ENCODE data around the gene C5orf47. TPM values are rescaled to one million over a fixed set of nuclear protein-coding genes. Genes with fewer than 3 reads are reported as not detected.

The C5orf47 gene
- polyA plus RNA-seq, 1 of the 3 experiments (the other 2 are of a cell fraction): not detected

DNA sequence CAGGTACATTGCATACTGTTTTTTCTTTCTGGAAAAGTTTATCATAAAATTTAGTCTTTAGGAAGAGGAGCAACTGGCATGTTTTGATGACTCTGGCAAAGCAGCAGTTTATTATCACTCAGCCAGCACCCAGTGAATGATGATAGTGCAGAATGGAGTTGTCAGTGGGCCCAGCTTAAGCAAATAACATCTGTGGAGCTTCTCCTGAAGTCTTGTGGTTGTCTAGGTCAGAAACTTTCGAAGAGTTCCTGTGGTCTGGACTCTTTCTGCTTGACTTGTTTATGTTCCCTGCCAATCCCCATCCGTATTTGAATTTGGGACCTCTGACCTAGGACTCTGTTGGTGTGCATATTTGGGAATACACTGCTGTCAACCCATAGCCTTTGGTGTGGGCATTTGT lies 38.1 kb upstream of the C5orf47 start:
- no peak overlapping the region for H2AFZ ChIP-seq (ENCODE audit: low read depth)
- ChIA-PET CTCF (no interaction called here), POLR2A (no interaction called here)
- H3K4me1 ChIP-seq (ENCODE audit: control insufficient read depth in 1 of 2, insufficient read depth in 2 of 2, low read depth in 1 of 2, low read length in 1 of 2): no peaks in the 10 kb centered on the region
- no peak overlapping the region for H3K27ac ChIP-seq (ENCODE audit: low read depth in 2 of 2, low read length in 1 of 2)
- H3K4me3 ChIP-seq (ENCODE audit: low read depth in 2 of 2, low read length in 1 of 2): no peak overlapping the region
- DNase-seq: no peak
- H3K36me3 ChIP-seq (replicated peaks in 1 of 2; ENCODE audit: control insufficient read depth in 1 of 2, insufficient read depth in 2 of 2, low read length in 1 of 2): peaks cover 59 to 82% of the 10 kb centered on the region in 2 experiments
- H3K4me2 ChIP-seq: no peak overlapping the region
- H3K9me2 ChIP-seq: no peaks in the 10 kb centered on the region
- H3K27me3 ChIP-seq (ENCODE audit: insufficient read depth): no peaks in the 10 kb centered on the region
- no peaks in the 10 kb centered on the region for H3F3A ChIP-seq (replicated peaks; ENCODE audit: insufficient read depth)
- 97% methylated on average over 2 of the region's 2 CpGs for WGBS (ENCODE audit: low lambda C conversion rate)
- H4K20me1 ChIP-seq (ENCODE audit: insufficient read depth): no peaks in the 10 kb centered on the region
- no peak for TF ChIP-seq SIN3A (IDR thresholded peaks at IDR 0.05; ENCODE audit: borderline replicate concordance, low read depth, low read length)
- TF ChIP-seq RAD21 (IDR thresholded peaks at IDR 0.05; ENCODE audit: low read length): no peak
- no peak for TF ChIP-seq CHD2 (IDR thresholded peaks at IDR 0.05; ENCODE audit: low read length, partially characterized antibody)
- no peak for TF ChIP-seq MXI1 (IDR thresholded peaks at IDR 0.05; ENCODE audit: low read depth, low read length)
- TF ChIP-seq, protein P1, sequence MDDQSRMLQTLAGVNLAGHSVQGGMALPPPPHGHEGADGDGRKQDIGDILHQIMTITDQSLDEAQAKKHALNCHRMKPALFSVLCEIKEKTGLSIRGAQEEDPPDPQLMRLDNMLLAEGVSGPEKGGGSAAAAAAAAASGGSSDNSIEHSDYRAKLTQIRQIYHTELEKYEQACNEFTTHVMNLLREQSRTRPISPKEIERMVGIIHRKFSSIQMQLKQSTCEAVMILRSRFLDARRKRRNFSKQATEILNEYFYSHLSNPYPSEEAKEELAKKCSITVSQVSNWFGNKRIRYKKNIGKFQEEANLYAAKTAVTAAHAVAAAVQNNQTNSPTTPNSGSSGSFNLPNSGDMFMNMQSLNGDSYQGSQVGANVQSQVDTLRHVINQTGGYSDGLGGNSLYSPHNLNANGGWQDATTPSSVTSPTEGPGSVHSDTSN (IDR thresholded peaks at IDR 0.05): no peak
- no peak for TF ChIP-seq GABPA (IDR thresholded peaks at IDR 0.05; ENCODE audit: low read depth)
- TF ChIP-seq JUND (IDR thresholded peaks at IDR 0.05): no peak
- TF ChIP-seq, protein P2, sequence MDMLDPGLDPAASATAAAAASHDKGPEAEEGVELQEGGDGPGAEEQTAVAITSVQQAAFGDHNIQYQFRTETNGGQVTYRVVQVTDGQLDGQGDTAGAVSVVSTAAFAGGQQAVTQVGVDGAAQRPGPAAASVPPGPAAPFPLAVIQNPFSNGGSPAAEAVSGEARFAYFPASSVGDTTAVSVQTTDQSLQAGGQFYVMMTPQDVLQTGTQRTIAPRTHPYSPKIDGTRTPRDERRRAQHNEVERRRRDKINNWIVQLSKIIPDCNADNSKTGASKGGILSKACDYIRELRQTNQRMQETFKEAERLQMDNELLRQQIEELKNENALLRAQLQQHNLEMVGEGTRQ (IDR thresholded peaks at IDR 0.05; ENCODE audit: borderline replicate concordance, low read depth, low read length): no peak
- no peak for TF ChIP-seq EP300 (IDR thresholded peaks at IDR 0.05; ENCODE audit: borderline replicate concordance in 1 of 2, low read depth in 1 of 2, low read length in 1 of 2)
- no peak for TF ChIP-seq NFIC (IDR thresholded peaks at IDR 0.05; ENCODE audit: borderline replicate concordance)
- no peak for TF ChIP-seq ELF1 (IDR thresholded peaks at IDR 0.05)
- TF ChIP-seq EZH2phosphoT487 (IDR thresholded peaks at IDR 0.05; ENCODE audit: borderline replicate concordance, low read depth): no peak
- TF ChIP-seq FOSL2 (IDR thresholded peaks at IDR 0.05; ENCODE audit: borderline replicate concordance, low read depth): no peak
- TF ChIP-seq TEAD4 (IDR thresholded peaks at IDR 0.05; ENCODE audit: borderline replicate concordance, insufficient read depth): no peak
- TF ChIP-seq, protein P3, sequence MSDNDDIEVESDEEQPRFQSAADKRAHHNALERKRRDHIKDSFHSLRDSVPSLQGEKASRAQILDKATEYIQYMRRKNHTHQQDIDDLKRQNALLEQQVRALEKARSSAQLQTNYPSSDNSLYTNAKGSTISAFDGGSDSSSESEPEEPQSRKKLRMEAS (IDR thresholded peaks at IDR 0.05; ENCODE audit: low read depth): no peak
- no peak for TF ChIP-seq NRF1 (IDR thresholded peaks at IDR 0.05; ENCODE audit: low read depth, low read length)
- H3K9ac ChIP-seq: no peak overlapping the region
- H3K79me2 ChIP-seq (ENCODE audit: insufficient read depth): no peaks in the 10 kb centered on the region; the same call in 1 of the 2 replicates
- no peaks in the 10 kb centered on the region for H3K9me3 ChIP-seq

DNA sequence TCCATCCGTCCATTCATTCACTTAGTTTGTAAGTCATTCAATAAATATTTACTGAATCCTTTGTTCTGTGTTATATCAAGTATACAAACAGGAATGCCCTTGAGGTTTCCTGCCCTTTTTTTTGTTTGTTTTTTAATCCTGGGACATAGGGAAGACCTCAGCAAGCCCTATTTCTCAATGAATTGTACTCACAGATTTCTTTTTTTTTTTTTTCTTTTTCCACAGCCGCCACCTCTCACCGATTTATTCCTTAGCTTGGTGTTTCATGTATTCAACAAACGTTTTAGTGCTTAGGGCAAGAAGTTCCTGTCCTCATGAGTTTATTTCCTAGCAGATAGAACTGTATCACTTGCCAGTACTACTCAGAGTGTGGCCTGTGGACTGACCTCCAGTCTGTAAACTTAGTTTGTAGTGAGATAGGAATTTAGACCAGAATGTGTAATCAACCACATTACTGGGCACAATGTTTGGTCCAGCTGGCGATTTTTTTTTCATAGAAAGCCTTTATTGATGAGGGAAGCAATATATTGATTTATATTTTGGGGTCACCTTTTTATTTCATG lies 35.4 kb upstream of the C5orf47 start:
- Histone ChIP-seq H3K79me2 (ENCODE audit: insufficient read depth) (no peaks in the 10 kb centered on the region), H3K9ac (no peak overlapping the region), H3K27ac (ENCODE audit: low read depth in 2 of 2, low read length in 1 of 2) (no peak overlapping the region), H2AFZ (ENCODE audit: low read depth) (no peak overlapping the region), H3K27me3 (ENCODE audit: insufficient read depth) (no peaks in the 10 kb centered on the region), H3K36me3 (replicated peaks in 1 of 2; ENCODE audit: control insufficient read depth in 1 of 2, insufficient read depth in 2 of 2, low read length in 1 of 2) (peaks cover 58 to 82% of the 10 kb centered on the region in 2 experiments), H3K9me2 (no peaks in the 10 kb centered on the region), H3K4me2 (no peak overlapping the region), H3F3A (replicated peaks; ENCODE audit: insufficient read depth) (no peaks in the 10 kb centered on the region), H3K9me3 (no peaks in the 10 kb centered on the region), H3K4me1 (ENCODE audit: control insufficient read depth in 1 of 2, insufficient read depth in 2 of 2, low read depth in 1 of 2, low read length in 1 of 2) (no peaks in the 10 kb centered on the region), H4K20me1 (ENCODE audit: insufficient read depth) (no peaks in the 10 kb centered on the region), H3K4me3 (ENCODE audit: low read depth in 2 of 2, low read length in 1 of 2) (no peak overlapping the region)
- POLR2A ChIA-PET: no interaction called here
- TF ChIP-seq SIN3A (IDR thresholded peaks at IDR 0.05; ENCODE audit: borderline replicate concordance, low read depth, low read length) (no peak), TEAD4 (IDR thresholded peaks at IDR 0.05; ENCODE audit: borderline replicate concordance, insufficient read depth) (no peak), CHD2 (IDR thresholded peaks at IDR 0.05; ENCODE audit: low read length, partially characterized antibody) (no peak), TAF1 (IDR thresholded peaks at IDR 0.05; ENCODE audit: borderline replicate concordance, low read depth, low read length) (no peak), POLR2AphosphoS5 (IDR thresholded peaks at IDR 0.05; ENCODE audit: low read depth, low read length) (no peak), RAD21 (IDR thresholded peaks at IDR 0.05; ENCODE audit: low read length) (no peak), GATA2 (CRISPR knock-in tag; IDR thresholded peaks at IDR 0.05) (no peak), ELF1 (IDR thresholded peaks at IDR 0.05) (no peak), RCOR1 (IDR thresholded peaks at IDR 0.05; ENCODE audit: low read length) (no peak), SMC3 (IDR thresholded peaks at IDR 0.05; ENCODE audit: low read depth, low read length) (no peak)
- TF ChIP-seq, protein P1 (IDR thresholded peaks at IDR 0.05): no peak
- TF ChIP-seq, protein P3 (IDR thresholded peaks at IDR 0.05; ENCODE audit: low read depth): no peak
- CTCF ChIA-PET: interaction anchor here (0.7 to 0.8 kb wide), 2 partner anchors 20 to 28 kb away, joined by 3 read pairs; no protein-coding TSS in a partner anchor
- 69% methylated on average over 5 of the region's 5 CpGs for WGBS (ENCODE audit: low lambda C conversion rate)
- DNase-seq: no peak
